IMR-90 (cell line): Measurements from ENCODE around the gene RPS6KA3.

ENCODE experiments used
- CTCF ChIP-seq: conservative IDR thresholded peaks from 2 replicates; pipeline ENCODE4 v1.5.1; 2012; ENCODE audit warnings: mild to moderate bottlenecking, low read depth, low read length, improper control_type of control experiment
- MAFK ChIP-seq: IDR thresholded peaks from 2 replicates; pipeline ENCODE4 v1.6.1; 2012; ENCODE audit warnings: low read depth, low read length, improper control_type of control experiment
- MXI1 ChIP-seq: IDR thresholded peaks from 2 replicates; pipeline ENCODE4 v1.6.1; 2012; ENCODE audit warnings: low read depth, mild to moderate bottlenecking, low read length, moderate library complexity, borderline replicate concordance
- POLR2A ChIP-seq: IDR thresholded peaks from 2 replicates; pipeline ENCODE4 v1.6.1; 2012; ENCODE audit warnings: mild to moderate bottlenecking, low read depth, low read length
- RAD21 ChIP-seq: IDR thresholded peaks from 2 replicates; pipeline ENCODE4 v1.6.1; 2012; ENCODE audit warnings: low read length, improper control_type of control experiment
- RFX5 ChIP-seq: IDR thresholded peaks from 2 replicates; pipeline ENCODE4 v1.8.0; 2012; ENCODE audit warnings: low read depth, mild to moderate bottlenecking, low read length, moderate library complexity
- SMC3 ChIP-seq: fragments of 150-350 bp; IDR thresholded peaks from 2 replicates; pipeline ENCODE4 v1.6.1; 2016; ENCODE audit warnings: low read depth, mild to moderate bottlenecking, antibody characterized with exemption, low read length, moderate library complexity

- TF ChIP-seq MAFK = no peak
- TF ChIP-seq CTCF = no peak
- no peak for TF ChIP-seq RFX5
- no peak for TF ChIP-seq POLR2A
- no peak for TF ChIP-seq SMC3
- TF ChIP-seq RAD21 = no peak
- no peak for TF ChIP-seq MXI1
Observed at GRCh38 chrX:20253232-20253543, 13.5 kb downstream of the RPS6KA3 start.
